IMR-90 (cell line): ENCODE measurements around the gene OR52N5. TPM values are rescaled to one million over a fixed set of nuclear protein-coding genes. Genes with fewer than 3 reads are reported as not detected.

Source experiments
- ATAC-seq: fragments of 200-7000 bp; cut with Tn5 transposase; 2 replicates; pipeline ENCODE4 v1.9.1; 2020; ENCODE audit warnings: low read depth, mild to moderate bottlenecking, moderate library complexity
- BruUV-seq: library from RNA; stranded (reverse); fragments of 400-500 nt; replicated peaks from 2 replicates; lab custom pipeline; 2021; lab: Mats Ljungman, UMichigan
- CTCF ChIA-PET: fragments of 300-600 bp; formaldehyde crosslinking; extraction: SDS; loops from one replicate; lab custom pipeline; 2021; ENCODE audit warnings: antibody characterized with exemption; lab: Yijun Ruan, JAX
- POLR2A ChIA-PET: fragments of 300-600 bp; sonication (Branson Sonifier 250); formaldehyde crosslinking; loops from one replicate; lab custom pipeline; 2022; ENCODE audit warnings: antibody characterized with exemption; ENCODE audit not compliant: unreplicated experiment; lab: Charles Lee
- DNase-seq: peaks from one replicate; pipeline ENCODE4 v3.0.0; 2013
- H2AFZ ChIP-seq: replicated peaks from 2 replicates; pipeline ENCODE3; 2013; ENCODE audit warnings: low read length, mild to moderate bottlenecking; ENCODE audit not compliant: poor library complexity
- H2AK5ac ChIP-seq: 2 replicates; pipeline ENCODE4 v1.6.1; 2013; ENCODE audit warnings: low read depth, low read length, inconsistent platforms
- H2AK9ac ChIP-seq: replicated peaks from 2 replicates; pipeline ENCODE3; 2013; ENCODE audit warnings: mild to moderate bottlenecking, low read depth, low read length, moderate library complexity; ENCODE audit not compliant: poor library complexity
- H2BK120ac ChIP-seq: 2 replicates; pipeline ENCODE4 v1.6.1; 2013; ENCODE audit warnings: low read depth, low read length, inconsistent platforms
- H2BK15ac ChIP-seq: 3 replicates; pipeline ENCODE4 v1.6.1; 2013; ENCODE audit warnings: low read depth, low read length, inconsistent platforms
- H2BK20ac ChIP-seq: 2 replicates; pipeline ENCODE4 v1.6.1; 2013; ENCODE audit warnings: low read depth, mild to moderate bottlenecking, inconsistent platforms, low read length, moderate library complexity
- H2BK5ac ChIP-seq: 2 replicates; pipeline ENCODE4 v1.6.1; 2013; ENCODE audit warnings: mild to moderate bottlenecking, low read depth, low read length, inconsistent platforms; ENCODE audit not compliant: poor library complexity, severe bottlenecking
- H3K14ac ChIP-seq: replicated peaks from 2 replicates; pipeline ENCODE4 v1.6.1; 2013; ENCODE audit warnings: low read depth, low read length, inconsistent platforms
- H3K18ac ChIP-seq: 2 replicates; pipeline ENCODE4 v1.6.1; 2013; ENCODE audit warnings: low read depth, low read length, control low read depth
- H3K23ac ChIP-seq: 2 replicates; pipeline ENCODE4 v1.6.1; 2013; ENCODE audit warnings: low read depth, low read length, inconsistent platforms
- H3K27ac ChIP-seq: 2 replicates; pipeline ENCODE4 v1.5.1; 2013; ENCODE audit warnings: mild to moderate bottlenecking, control low read depth, low read length; ENCODE audit not compliant: insufficient read depth
- H3K27me3 ChIP-seq: 2 replicates; pipeline ENCODE4 v1.6.1; 2013; ENCODE audit warnings: low read length; ENCODE audit not compliant: control insufficient read depth, insufficient read depth
- H3K36me3 ChIP-seq: 2 replicates; pipeline ENCODE4 v1.6.1; 2013; ENCODE audit warnings: low read length, mixed read lengths; ENCODE audit not compliant: control insufficient read depth, insufficient read depth
- H3K4ac ChIP-seq: 2 replicates; pipeline ENCODE4 v1.6.1; 2013; ENCODE audit warnings: low read depth, low read length, inconsistent platforms
- H3K4me1 ChIP-seq: 2 replicates; pipeline ENCODE4 v1.6.1; 2013; ENCODE audit warnings: low read length, mixed read lengths; ENCODE audit not compliant: control insufficient read depth, insufficient read depth
- H3K4me2 ChIP-seq: 2 replicates; pipeline ENCODE4 v1.6.1; 2013; ENCODE audit warnings: low read depth, mild to moderate bottlenecking, control low read depth, low read length, moderate library complexity
- H3K4me3 ChIP-seq: 2 replicates; pipeline ENCODE4 v1.5.1; 2013; ENCODE audit warnings: low read depth, mild to moderate bottlenecking, control low read depth, low read length, moderate library complexity; ENCODE audit not compliant: insufficient read depth
- H3K56ac ChIP-seq: 2 replicates; pipeline ENCODE4 v1.6.1; 2013; ENCODE audit warnings: low read length, inconsistent platforms; ENCODE audit not compliant: insufficient read depth; ENCODE audit errors: extremely low read depth
- H3K79me1 ChIP-seq, 2 experiments: 2 replicates each; pipeline ENCODE4 v1.6.1; 2013; ENCODE audit warnings: low read length in 2 of 2, inconsistent platforms in 1 of 2, low read depth in 1 of 2
- H3K9ac ChIP-seq: 2 replicates; pipeline ENCODE4 v1.6.1; 2013; ENCODE audit warnings: low read depth, low read length, control low read depth
- H3K9me1 ChIP-seq: 2 replicates; pipeline ENCODE4 v1.6.1; 2013; ENCODE audit warnings: low read length, inconsistent platforms; ENCODE audit not compliant: insufficient read depth
- H3K9me3 ChIP-seq: 2 replicates; pipeline ENCODE4 v1.6.1; 2013; ENCODE audit warnings: low read length; ENCODE audit not compliant: control insufficient read depth, insufficient read depth
- H4K20me1 ChIP-seq: 2 replicates; pipeline ENCODE4 v1.6.1; 2013; ENCODE audit warnings: low read length, inconsistent platforms; ENCODE audit not compliant: insufficient read depth
- H4K5ac ChIP-seq: 2 replicates; pipeline ENCODE4 v1.6.1; 2013; ENCODE audit warnings: mild to moderate bottlenecking, low read depth, low read length, control low read depth
- H4K8ac ChIP-seq, 2 experiments: 2 replicates each; pipeline ENCODE4 v1.6.1; 2013; ENCODE audit warnings: low read depth in 2 of 2, low read length in 2 of 2, control low read depth in 1 of 2, inconsistent platforms in 1 of 2
- H4K91ac ChIP-seq: 2 replicates; pipeline ENCODE4 v1.6.1; 2013; ENCODE audit warnings: low read depth, low read length, inconsistent platforms; ENCODE audit not compliant: insufficient read depth
- BHLHE40 ChIP-seq: fragments of 150-350 bp; IDR thresholded peaks from 2 replicates; pipeline ENCODE4 v1.6.1; 2016; ENCODE audit warnings: mild to moderate bottlenecking, low read depth, low read length
- CEBPB ChIP-seq: IDR thresholded peaks from 2 replicates; pipeline ENCODE4 v1.6.1; 2012; ENCODE audit warnings: low read depth, low read length, improper control_type of control experiment
- CHD1 ChIP-seq: IDR thresholded peaks from 2 replicates; pipeline ENCODE4 v1.6.1; 2012; ENCODE audit warnings: low read depth, low read length, improper control_type of control experiment
- CTCF ChIP-seq: conservative IDR thresholded peaks from 2 replicates; pipeline ENCODE4 v1.5.1; 2012; ENCODE audit warnings: mild to moderate bottlenecking, low read depth, low read length, improper control_type of control experiment
- ELK1 ChIP-seq: fragments of 150-350 bp; IDR thresholded peaks from 2 replicates; pipeline ENCODE4 v1.6.1; 2016; ENCODE audit warnings: low read depth, mild to moderate bottlenecking, low read length, moderate library complexity, borderline replicate concordance
- FOS ChIP-seq: fragments of 150-350 bp; IDR thresholded peaks from 2 replicates; pipeline ENCODE4 v1.6.1; 2016; ENCODE audit warnings: low read depth, low read length
- MAFK ChIP-seq: IDR thresholded peaks from 2 replicates; pipeline ENCODE4 v1.6.1; 2012; ENCODE audit warnings: low read depth, low read length, improper control_type of control experiment
- MXI1 ChIP-seq: IDR thresholded peaks from 2 replicates; pipeline ENCODE4 v1.6.1; 2012; ENCODE audit warnings: low read depth, mild to moderate bottlenecking, low read length, moderate library complexity, borderline replicate concordance
- POLR2A ChIP-seq: IDR thresholded peaks from 2 replicates; pipeline ENCODE4 v1.6.1; 2012; ENCODE audit warnings: mild to moderate bottlenecking, low read depth, low read length
- RAD21 ChIP-seq: IDR thresholded peaks from 2 replicates; pipeline ENCODE4 v1.6.1; 2012; ENCODE audit warnings: low read length, improper control_type of control experiment
- RCOR1 ChIP-seq: IDR thresholded peaks from 2 replicates; pipeline ENCODE4 v1.6.1; 2012; ENCODE audit warnings: mild to moderate bottlenecking, low read length, improper control_type of control experiment; ENCODE audit not compliant: insufficient replicate concordance
- RFX5 ChIP-seq: IDR thresholded peaks from 2 replicates; pipeline ENCODE4 v1.8.0; 2012; ENCODE audit warnings: low read depth, mild to moderate bottlenecking, low read length, moderate library complexity
- SMC3 ChIP-seq: fragments of 150-350 bp; IDR thresholded peaks from 2 replicates; pipeline ENCODE4 v1.6.1; 2016; ENCODE audit warnings: low read depth, mild to moderate bottlenecking, antibody characterized with exemption, low read length, moderate library complexity
- USF2 ChIP-seq: fragments of 150-350 bp; IDR thresholded peaks from 2 replicates; pipeline ENCODE4 v1.6.1; 2017; ENCODE audit warnings: mild to moderate bottlenecking, antibody characterized with exemption, low read length, low read depth
- WGBS, 2 experiments: methylation state at CpG; one replicate each; pipeline versions ENCODE4 v1.1.5 to v1.1.7; 2013; ENCODE audit warnings: missing lambda C conversion rate in 2 of 2; ENCODE audit not compliant: insufficient read length in 1 of 2; ENCODE audit errors: extremely low coverage in 2 of 2; 5-methylcytosine and 5-hydroxymethylcytosine counted together
- dilution Hi-C: fragments of 300-500 bp; cut with HindIII; formaldehyde crosslinking; loops from one replicate; pipeline ENCODE4 v1.14.3; 2018; ENCODE audit warnings: low sequenced_read_pairs; ENCODE audit not compliant: unreplicated experiment
- in situ Hi-C: fragments of 300-500 bp; cut with MboI; formaldehyde crosslinking; loops from 3 replicates; pipeline ENCODE4 v1.14.3; 2019; ENCODE audit warnings: low sequenced_read_pairs, inconsistent platforms, mixed read lengths
- intact Hi-C: fragments of 100-400 bp; cut with micrococcal nuclease; formaldehyde crosslinking; loops from 2 replicates; pipeline ENCODE4 v1.10.0; 2022
- polyA plus RNA-seq, 3 experiments: library from polyadenylated mRNA; depleted of rRNA; stranded (reverse); fragments of >200 nt; gene quantifications; 2 replicates each; pipeline ENCODE4 v1.2.3, GENCODE V29; 2012; ENCODE audit warnings: low replicate concordance in 1 of 3
- total RNA-seq: library from RNA; depleted of rRNA; stranded (reverse); fragments of >200 nt; gene quantifications from 2 replicates; pipeline ENCODE4 v1.2.3, GENCODE V29; 2012

OR52N5 gene
- total and polyA plus RNA-seq, 2 of the 4 experiments (the other 2 are of a cell fraction): not detected

- no peak overlapping the region for H3K27ac ChIP-seq
- H3K18ac ChIP-seq: no peak overlapping the region
- dilution Hi-C loops (no loop called here), intact Hi-C loops (loop anchor here (2.0 to 10.0 kb wide), 5 partner anchors 125 to 1625 kb away; partner anchors contain the start of gene TRIM5), in situ Hi-C loops (no loop called here)
- H2BK15ac ChIP-seq: no peak overlapping the region
- no peak overlapping the region for H2BK5ac ChIP-seq
- no peak overlapping the region for H2AK9ac ChIP-seq
- peaks cover 5% of the 10 kb centered on the region for H3K27me3 ChIP-seq
- no peak overlapping the region for H4K8ac ChIP-seq
- no peaks in the 10 kb centered on the region for H3K9me1 ChIP-seq
- H3K56ac ChIP-seq: no peak overlapping the region
- ATAC-seq (no peak), DNase-seq (no peak)
- no TSS peak for BruUV-seq
- no peak overlapping the region for H3K14ac ChIP-seq
- H4K5ac ChIP-seq: no peak overlapping the region
- H3K36me3 ChIP-seq: no peaks in the 10 kb centered on the region
- no peak overlapping the region for H3K4ac ChIP-seq
- no peaks in the 10 kb centered on the region for H3K9me3 ChIP-seq
- H4K91ac ChIP-seq: no peak overlapping the region
- no peak overlapping the region for H3K23ac ChIP-seq
- H4K20me1 ChIP-seq: no peaks in the 10 kb centered on the region
- 100% methylated on average over 1 of the region's 6 CpGs; no CpG with 5 or more reads in 1 of the 2 experiments for WGBS, 2 experiments
- H3K79me1 ChIP-seq: no peaks in the 10 kb centered on the region
- no peak overlapping the region for H2BK120ac ChIP-seq
- CTCF ChIA-PET: interaction anchor here (0.6 to 1.9 kb wide), 2 partner anchors 126 to 334 kb away, joined by 4 to 8 read pairs; no protein-coding TSS in a partner anchor
- no peak overlapping the region for H2BK20ac ChIP-seq
- H2AFZ ChIP-seq: no peak overlapping the region
- no peak overlapping the region for H3K4me2 ChIP-seq
- no peaks in the 10 kb centered on the region for H3K4me1 ChIP-seq
- H3K4me3 ChIP-seq: no peak overlapping the region
- POLR2A ChIA-PET: no interaction called here
- H2AK5ac ChIP-seq: no peak overlapping the region
- H3K9ac ChIP-seq: no peak overlapping the region
- TF ChIP-seq ELK1: no peak
- no peak for TF ChIP-seq BHLHE40
- TF ChIP-seq RAD21: no peak
- no peak for TF ChIP-seq USF2
- TF ChIP-seq RFX5: no peak
- TF ChIP-seq RCOR1: no peak
- no peak for TF ChIP-seq CEBPB
- no peak for TF ChIP-seq CHD1
- TF ChIP-seq FOS: no peak
- TF ChIP-seq POLR2A: no peak
- TF ChIP-seq MAFK: no peak
- no peak for TF ChIP-seq SMC3
- no peak for TF ChIP-seq MXI1
- TF ChIP-seq CTCF: no peak
Measured at GRCh38 chr11:5809905-5810795, 27.0 kb upstream of the OR52N5 start.
